K562 (cell line): Measurements from ENCODE around the gene EYA3. TPM values are rescaled to one million over a fixed set of nuclear protein-coding genes. Genes with fewer than 3 reads are reported as not detected.

Source experiments
- ATAC-seq: fragments of 200-7000 bp; cut with Tn5 transposase; 3 replicates; pipeline ENCODE4 v1.9.1; 2020; ENCODE audit warnings: moderate library complexity
- BruUV-seq: library from RNA; stranded (reverse); fragments of 400-500 nt; replicated peaks from 2 replicates; lab custom pipeline; 2021; lab: Mats Ljungman, UMichigan
- CTCF ChIA-PET: fragments of 300-600 bp; formaldehyde crosslinking; extraction: SDS; loops from one replicate; lab custom pipeline; 2021; ENCODE audit warnings: low intra/inter-chr PET ratio; lab: Yijun Ruan, JAX
- POLR2A ChIA-PET: fragments of 300-600, 350-650 bp; sonication (Branson Sonifier 250); formaldehyde crosslinking; extraction: SDS; loops from one replicate; lab custom pipeline; 2021; ENCODE audit warnings: antibody characterized with exemption, inconsistent platforms; lab: Yijun Ruan, JAX
- DNase-seq, 4 experiments: peaks; one replicate each; pipeline versions ENCODE4 v3.0.0 to v3.0.0-alpha.2; 2011 to 2018; ENCODE audit warnings: low spot score in 3 of 4, mixed read lengths in 3 of 4; ENCODE audit errors: extremely low read depth in 1 of 4
- FAIRE-seq: peaks from 2 replicates; lab custom pipeline; 2011; peaks lifted over from hg19 to GRCh38; lab: Jason Lieb, UNC
- H2AFZ ChIP-seq: 2 replicates; pipeline ENCODE4 v1.6.0; 2011; ENCODE audit warnings: low read depth, low read length, control low read depth, inconsistent platforms
- H3K27ac ChIP-seq: fragments of 200-600 bp; 3 replicates; pipeline ENCODE4 v1.8.0; 2011; ENCODE audit warnings: low read depth, mild to moderate bottlenecking, control low read depth, inconsistent platforms, low read length, moderate library complexity, mixed read lengths; ENCODE audit errors: extremely low read depth
- H3K27me3 ChIP-seq, 2 experiments: fragments of 300-600 bp in 1 of 2; 2 replicates in 1 of 2; 3 replicates in 1 of 2; pipeline versions ENCODE4 v1.6.0 to v1.8.0; 2011; ENCODE audit warnings: inconsistent platforms in 2 of 2, low read length in 2 of 2, mild to moderate bottlenecking in 1 of 2, mixed read lengths in 1 of 2, moderate library complexity in 1 of 2; ENCODE audit not compliant: control insufficient read depth in 2 of 2, insufficient read depth in 2 of 2
- H3K36me3 ChIP-seq: fragments of 300-600 bp; 3 replicates; pipeline ENCODE4 v1.8.0; 2011; ENCODE audit warnings: mild to moderate bottlenecking, low read length, inconsistent platforms; ENCODE audit not compliant: control insufficient read depth, insufficient read depth
- H3K4me1 ChIP-seq, 2 experiments: fragments of 200-600 bp in 1 of 2; replicated peaks in 1 of 2; 2 replicates in 1 of 2; 3 replicates in 1 of 2; pipeline versions ENCODE4 v1.5.1 to v1.8.0; 2011; ENCODE audit warnings: inconsistent platforms in 2 of 2, low read length in 2 of 2, mild to moderate bottlenecking in 1 of 2, mixed read lengths in 1 of 2, moderate library complexity in 1 of 2; ENCODE audit not compliant: control insufficient read depth in 2 of 2, insufficient read depth in 2 of 2
- H3K4me2 ChIP-seq: 2 replicates; pipeline ENCODE4 v1.6.1; 2011; ENCODE audit warnings: low read length, control low read depth, inconsistent platforms, mixed read lengths; ENCODE audit not compliant: insufficient read depth
- H3K4me3 ChIP-seq: fragments of 200-600 bp; sonication (generic), shearing (Covaris generic); 2 replicates; pipeline ENCODE4 v1.5.1; 2016; ENCODE audit warnings: control low read depth, inconsistent platforms
- H3K79me2 ChIP-seq: fragments of 200-600 bp; 3 replicates; pipeline ENCODE4 v1.8.0; 2011; ENCODE audit warnings: low read length, inconsistent platforms; ENCODE audit not compliant: control insufficient read depth, insufficient read depth
- H3K9ac ChIP-seq, 2 experiments: 2 replicates each; pipeline versions ENCODE4 v1.6.0 to v1.6.1; 2011; ENCODE audit warnings: low read depth in 2 of 2, low read length in 2 of 2, control low read depth in 1 of 2, inconsistent platforms in 1 of 2, mild to moderate bottlenecking in 1 of 2, mixed read lengths in 1 of 2; ENCODE audit not compliant: insufficient read depth in 1 of 2
- H3K9me1 ChIP-seq: one replicate; pipeline ENCODE4 v1.6.0; 2011; ENCODE audit warnings: inconsistent platforms, mild to moderate bottlenecking, low read length, moderate library complexity; ENCODE audit not compliant: control insufficient read depth, insufficient read depth
- H3K9me3 ChIP-seq: replicated peaks from 2 replicates; pipeline ENCODE4 v1.5.1; 2011; ENCODE audit warnings: low read depth, low read length, inconsistent platforms; ENCODE audit not compliant: control insufficient read depth, insufficient read depth
- H4K20me1 ChIP-seq: replicated peaks from 2 replicates; pipeline ENCODE4 v1.6.1; 2011; ENCODE audit warnings: low read length, inconsistent platforms, mixed read lengths; ENCODE audit not compliant: control insufficient read depth, insufficient read depth
- CREBBP ChIP-seq: IDR thresholded peaks from one replicate; pipeline ENCODE4 v1.6.1; 2012; ENCODE audit warnings: low read depth, mild to moderate bottlenecking, control low read depth, inconsistent platforms, low read length
- HEY1 ChIP-seq: fragments of 250-450 bp; sonication (Bioruptor Pico); IDR thresholded peaks from 2 replicates; pipeline ENCODE4 v1.5.0; 2020; ENCODE audit warnings: mild to moderate bottlenecking, moderate library complexity, borderline replicate concordance
- IRF2 ChIP-seq: sonication (generic); formaldehyde crosslinking; IDR thresholded peaks from 2 replicates; pipeline ENCODE4 v1.8.1; 2022; ENCODE audit warnings: mild to moderate bottlenecking, missing genetic modification reagents
- L3MBTL2 ChIP-seq: fragments of 450-650 bp; IDR thresholded peaks from 2 replicates; pipeline ENCODE4 v1.6.1; 2016; ENCODE audit warnings: mild to moderate bottlenecking, moderate library complexity
- MITF ChIP-seq: IDR thresholded peaks from 2 replicates; pipeline ENCODE4 v1.6.1; 2014; ENCODE audit warnings: antibody characterized with exemption
- NFIX ChIP-seq: fragments of 250-450 bp; sonication (Bioruptor Pico); IDR thresholded peaks from 2 replicates; pipeline ENCODE4 v1.4.0; 2020; ENCODE audit warnings: low read depth, mild to moderate bottlenecking, moderate library complexity
- SIN3B ChIP-seq: fragments of 450-650 bp; IDR thresholded peaks from 2 replicates; pipeline ENCODE4 v1.6.1; 2017; ENCODE audit warnings: low read depth, mild to moderate bottlenecking, moderate library complexity
- WGBS: fragments of 100-300 bp; shearing (Covaris generic); methylation state at CpG from one replicate; pipeline ENCODE4 v1.1.6; 2016; ENCODE audit warnings: low coverage, mixed read lengths; ENCODE audit not compliant: insufficient coverage; ENCODE audit errors: missing lambda C conversion rate; 5-methylcytosine and 5-hydroxymethylcytosine counted together
- in situ Hi-C: fragments of 300-500 bp; cut with MboI; formaldehyde crosslinking; loops from 4 replicates; pipeline ENCODE4 v1.15.0; 2018; ENCODE audit warnings: inconsistent platforms, mixed read lengths
- intact Hi-C: fragments of 100-400 bp; cut with micrococcal nuclease; formaldehyde crosslinking; loops from 2 replicates; pipeline ENCODE4 v1.14.2; 2022
- polyA plus RNA-seq, 8 experiments: library from polyadenylated mRNA; depleted of rRNA in 4 of 8; stranded (reverse) in 5 of 8; unstranded in 3 of 8; fragments of >200 nt; fragmentation: Nextera tagmentation in 2 of 8; fragmentation: Illumina TruSeq in 1 of 8; extraction: Ambion mirVana in 2 of 8; extraction: Trizol in 1 of 8; gene quantifications; 2 replicates each; pipeline versions ENCODE4 v1.2.1 to v1.2.3, GENCODE V29; 2011 to 2014; ENCODE audit warnings: inconsistent platforms in 1 of 8, missing spikeins in 1 of 8
- total RNA-seq, 7 experiments: library from RNA; depleted of rRNA in 6 of 7; stranded (reverse); fragments of >200 nt in 6 of 7; fragmentation: Illumina TruSeq in 2 of 7; extraction: Trizol in 2 of 7; gene quantifications; 2 replicates each; pipeline versions ENCODE4 v1.2.1 to v1.2.3, GENCODE V29; 2011 to 2021; ENCODE audit warnings: low replicate concordance in 1 of 7

EYA3 gene
- total and polyA plus RNA-seq, 9 of the 15 experiments (the other 6 are each of a cell fraction or from before 2014, with no cell fraction given) = 21.7 to 64.0 (median 43.6) TPM

DNA sequence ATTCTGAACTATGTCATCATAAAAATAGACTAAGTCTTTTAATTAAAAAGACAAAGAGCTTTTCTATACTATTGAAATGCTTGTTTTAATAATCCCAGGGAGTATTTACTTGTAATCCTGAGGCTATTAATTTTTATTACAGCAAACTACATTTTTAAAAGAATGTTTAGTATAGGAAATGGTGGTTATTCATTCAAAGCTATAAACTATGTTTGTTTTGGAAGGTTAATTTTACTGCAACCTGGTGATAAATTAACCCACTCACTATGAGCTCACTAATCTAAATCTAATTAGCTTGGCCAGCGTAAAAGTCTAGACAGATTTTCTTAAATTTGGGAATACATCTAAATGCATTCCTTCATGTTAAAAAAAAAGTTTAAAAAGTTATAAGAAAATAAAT is 13.8 kb upstream of the EYA3 start:
- BruUV-seq = no TSS peak

More for the DNA sequence above, 13.8 kb upstream of the EYA3 start:
- H2AFZ ChIP-seq = no peak overlapping the region
- DNase-seq (no peak), FAIRE-seq (no peak), ATAC-seq (no peak)
- ChIA-PET POLR2A (interaction anchor here (0.8 to 1.8 kb wide), 4 partner anchors 11 to 24 kb away, joined by 3 to 5 read pairs (median 3); no protein-coding TSS in a partner anchor), CTCF (interaction anchor here (0.7 kb wide), 1 partner anchor 11 kb away, joined by 4 read pairs; no protein-coding TSS in a partner anchor)
- H3K4me1 ChIP-seq = no peaks in the 10 kb centered on the region; a peak in 1 of 5 replicates
- no peaks in the 10 kb centered on the region for H4K20me1 ChIP-seq
- H3K79me2 ChIP-seq = no peaks in the 10 kb centered on the region
- no peak overlapping the region for H3K4me3 ChIP-seq
- WGBS = 89% methylated on average over 1 of the region's 1 CpG
- no peak overlapping the region for H3K27ac ChIP-seq
- H3K9me3 ChIP-seq = no peaks in the 10 kb centered on the region
- H3K4me2 ChIP-seq = no peak overlapping the region
- H3K36me3 ChIP-seq = no peaks in the 10 kb centered on the region
- intact Hi-C loops = no loop called here
- in situ Hi-C loops = no loop called here
- no peak for TF ChIP-seq IRF2 (CRISPR knock-in tag)
- TF ChIP-seq L3MBTL2 = no peak
- TF ChIP-seq SIN3B = no peak
- TF ChIP-seq CREBBP = no peak
- no peak for TF ChIP-seq HEY1 (CRISPR knock-in tag)
- TF ChIP-seq MITF = no peak
- no peak for TF ChIP-seq NFIX (CRISPR knock-in tag)
- H3K27me3 ChIP-seq = no peaks in the 10 kb centered on the region
- no peak overlapping the region for H3K9ac ChIP-seq
- no peaks in the 10 kb centered on the region for H3K9me1 ChIP-seq
